Right lobe of liver (tissue), 4 donors: ENCODE results near the gene CIAPIN1.

ENCODE experiments used
- POLR2A ChIP-seq: fragments of 450-650 bp; IDR thresholded peaks from one replicate; pipeline ENCODE4 v1.6.1; 2017; ENCODE audit warnings: antibody characterized with exemption, mild to moderate bottlenecking
- TF ChIP-seq, protein P1 (sequence below), 4 donors: fragments of 200-600 bp in 3 of 4; fragments of 450-650 bp in 1 of 4; IDR thresholded peaks; one replicate each; pipeline versions ENCODE4 v1.5.1 to v1.8.0; 2016 to 2022; ENCODE audit warnings: antibody characterized with exemption in 4 of 4, mild to moderate bottlenecking in 2 of 4
- donor health status: DM: no; HTN: no; CAD: no.
- donor health status: DM: no; HTN: no; CAD: no.
- donor health status: DM: no; HTN: yes; CAD: no.

DNA sequence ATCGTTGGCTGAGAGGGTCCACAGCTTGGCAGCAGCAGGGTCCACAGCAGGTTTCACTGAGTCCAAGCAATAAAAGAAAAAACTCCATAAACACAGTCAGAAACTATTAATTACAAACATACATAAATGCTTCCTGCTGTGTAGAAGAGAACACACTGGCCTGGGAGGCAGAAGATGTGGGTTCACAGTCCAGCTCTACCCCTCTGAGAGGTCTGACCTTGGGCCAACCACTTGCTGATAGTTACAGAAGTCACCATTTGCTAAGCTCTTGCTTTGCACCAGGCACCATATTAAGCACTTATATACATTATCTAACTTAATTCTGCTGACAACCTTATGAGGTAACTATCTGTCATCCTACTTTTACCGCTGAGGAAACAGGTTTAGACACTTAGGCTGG, 14.7 kb downstream of the CIAPIN1 start:
- TF ChIP-seq, protein P1, sequence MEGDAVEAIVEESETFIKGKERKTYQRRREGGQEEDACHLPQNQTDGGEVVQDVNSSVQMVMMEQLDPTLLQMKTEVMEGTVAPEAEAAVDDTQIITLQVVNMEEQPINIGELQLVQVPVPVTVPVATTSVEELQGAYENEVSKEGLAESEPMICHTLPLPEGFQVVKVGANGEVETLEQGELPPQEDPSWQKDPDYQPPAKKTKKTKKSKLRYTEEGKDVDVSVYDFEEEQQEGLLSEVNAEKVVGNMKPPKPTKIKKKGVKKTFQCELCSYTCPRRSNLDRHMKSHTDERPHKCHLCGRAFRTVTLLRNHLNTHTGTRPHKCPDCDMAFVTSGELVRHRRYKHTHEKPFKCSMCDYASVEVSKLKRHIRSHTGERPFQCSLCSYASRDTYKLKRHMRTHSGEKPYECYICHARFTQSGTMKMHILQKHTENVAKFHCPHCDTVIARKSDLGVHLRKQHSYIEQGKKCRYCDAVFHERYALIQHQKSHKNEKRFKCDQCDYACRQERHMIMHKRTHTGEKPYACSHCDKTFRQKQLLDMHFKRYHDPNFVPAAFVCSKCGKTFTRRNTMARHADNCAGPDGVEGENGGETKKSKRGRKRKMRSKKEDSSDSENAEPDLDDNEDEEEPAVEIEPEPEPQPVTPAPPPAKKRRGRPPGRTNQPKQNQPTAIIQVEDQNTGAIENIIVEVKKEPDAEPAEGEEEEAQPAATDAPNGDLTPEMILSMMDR (IDR thresholded peaks at IDR 0.05): no peak
- TF ChIP-seq POLR2A: no peak
